Measurements from ENCODE around the gene USP1. TPM values are rescaled to one million over a fixed set of nuclear protein-coding genes. Genes with fewer than 3 reads are reported as not detected.

The USP1 gene
- total RNA-seq, 1 experiment from 2014 or later = 49.8 TPM

DNA sequence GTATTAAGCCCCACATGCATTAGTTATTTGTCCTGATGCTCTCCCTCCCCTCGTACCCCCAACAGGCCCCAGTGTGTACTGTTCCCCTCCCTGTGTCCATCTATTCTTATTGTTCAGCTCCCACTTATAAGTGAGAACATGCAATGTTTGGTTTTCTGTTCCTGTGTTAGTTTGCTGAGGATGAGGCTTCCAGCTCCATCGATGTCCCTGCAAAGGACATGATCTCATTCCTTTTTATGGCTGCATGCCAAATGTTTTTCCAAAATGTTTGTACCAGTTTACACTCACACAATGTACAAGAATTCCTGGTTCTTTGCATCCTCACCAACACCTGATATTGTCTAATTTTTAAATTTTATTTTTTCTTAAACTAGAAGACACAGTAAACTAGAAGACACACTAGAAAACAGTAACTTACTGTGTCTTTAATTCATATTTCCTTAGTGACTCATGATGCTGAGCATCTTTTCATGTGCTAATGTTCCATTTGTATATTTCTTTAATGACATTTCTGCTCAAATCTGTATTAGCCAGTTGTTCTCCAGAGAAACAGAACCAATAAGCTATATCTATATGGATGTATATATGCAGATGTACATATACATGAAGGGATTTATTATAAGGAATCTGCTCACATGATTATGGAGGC lies 19.4 kb upstream of the USP1 start:
- H3K27ac Mint-ChIP-seq (ENCODE audit: unreplicated experiment) = no peak overlapping the region
- no peak overlapping the region for H3K4me3 Mint-ChIP-seq (ENCODE audit: low read depth, unreplicated experiment)
- H3K9me3 Mint-ChIP-seq (ENCODE audit: low read depth, unreplicated experiment) = no peaks in the 10 kb centered on the region
- H3K4me1 Mint-ChIP-seq (ENCODE audit: low read depth, unreplicated experiment) = no peaks in the 10 kb centered on the region
- intact Hi-C loops (cut with micrococcal nuclease; ENCODE audit: unreplicated experiment) = no loop called here
- CTCF ChIA-PET = interaction anchor here (1.3 kb wide), 1 partner anchor 242 kb away, joined by 3 read pairs; no protein-coding TSS in a partner anchor
- BruUV-seq (replicated peaks) = no TSS peak
- H3K27me3 Mint-ChIP-seq (ENCODE audit: unreplicated experiment) = no peaks in the 10 kb centered on the region
- TF ChIP-seq, protein P1, sequence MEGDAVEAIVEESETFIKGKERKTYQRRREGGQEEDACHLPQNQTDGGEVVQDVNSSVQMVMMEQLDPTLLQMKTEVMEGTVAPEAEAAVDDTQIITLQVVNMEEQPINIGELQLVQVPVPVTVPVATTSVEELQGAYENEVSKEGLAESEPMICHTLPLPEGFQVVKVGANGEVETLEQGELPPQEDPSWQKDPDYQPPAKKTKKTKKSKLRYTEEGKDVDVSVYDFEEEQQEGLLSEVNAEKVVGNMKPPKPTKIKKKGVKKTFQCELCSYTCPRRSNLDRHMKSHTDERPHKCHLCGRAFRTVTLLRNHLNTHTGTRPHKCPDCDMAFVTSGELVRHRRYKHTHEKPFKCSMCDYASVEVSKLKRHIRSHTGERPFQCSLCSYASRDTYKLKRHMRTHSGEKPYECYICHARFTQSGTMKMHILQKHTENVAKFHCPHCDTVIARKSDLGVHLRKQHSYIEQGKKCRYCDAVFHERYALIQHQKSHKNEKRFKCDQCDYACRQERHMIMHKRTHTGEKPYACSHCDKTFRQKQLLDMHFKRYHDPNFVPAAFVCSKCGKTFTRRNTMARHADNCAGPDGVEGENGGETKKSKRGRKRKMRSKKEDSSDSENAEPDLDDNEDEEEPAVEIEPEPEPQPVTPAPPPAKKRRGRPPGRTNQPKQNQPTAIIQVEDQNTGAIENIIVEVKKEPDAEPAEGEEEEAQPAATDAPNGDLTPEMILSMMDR (IDR thresholded peaks at IDR 0.05; ENCODE audit: unreplicated experiment) = no peak
- no peak for DNase-seq
- no peaks in the 10 kb centered on the region for H3K36me3 Mint-ChIP-seq (ENCODE audit: insufficient read depth, unreplicated experiment)

DNA sequence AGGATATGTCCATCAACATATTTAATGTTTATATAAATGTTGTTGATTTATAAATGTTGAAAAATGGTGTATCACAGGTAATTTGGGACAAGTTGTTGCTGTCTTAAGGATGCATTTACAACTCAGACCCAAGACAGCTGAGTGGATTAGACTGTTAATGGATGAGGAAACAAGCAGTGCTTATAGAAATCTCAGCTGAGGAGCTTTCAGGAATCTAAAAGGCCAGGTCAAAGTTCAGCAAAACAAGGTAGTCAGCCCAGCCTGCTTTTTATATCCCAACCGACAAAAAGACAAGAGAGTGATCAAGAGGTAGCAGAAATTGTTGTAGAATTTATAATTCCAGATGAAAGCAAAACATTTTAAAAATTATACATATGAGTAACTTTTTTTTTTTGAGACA lies 16.6 kb upstream of the USP1 start:
- no peak overlapping the region for H3K4me3 Mint-ChIP-seq (ENCODE audit: low read depth, unreplicated experiment)
- H3K4me1 Mint-ChIP-seq (ENCODE audit: low read depth, unreplicated experiment) = peaks cover 17% of the 10 kb centered on the region
- H3K27me3 Mint-ChIP-seq (ENCODE audit: unreplicated experiment) = no peaks in the 10 kb centered on the region
- BruUV-seq (replicated peaks) = no TSS peak
- intact Hi-C loops (cut with micrococcal nuclease; ENCODE audit: unreplicated experiment) = no loop called here
- CTCF ChIA-PET = no interaction called here
- no peaks in the 10 kb centered on the region for H3K36me3 Mint-ChIP-seq (ENCODE audit: insufficient read depth, unreplicated experiment)
- no peak overlapping the region for H3K27ac Mint-ChIP-seq (ENCODE audit: unreplicated experiment)
- H3K9me3 Mint-ChIP-seq (ENCODE audit: low read depth, unreplicated experiment) = no peaks in the 10 kb centered on the region
- TF ChIP-seq, protein P1 (IDR thresholded peaks at IDR 0.05; ENCODE audit: unreplicated experiment) = no peak
- DNase-seq = no peak

DNA sequence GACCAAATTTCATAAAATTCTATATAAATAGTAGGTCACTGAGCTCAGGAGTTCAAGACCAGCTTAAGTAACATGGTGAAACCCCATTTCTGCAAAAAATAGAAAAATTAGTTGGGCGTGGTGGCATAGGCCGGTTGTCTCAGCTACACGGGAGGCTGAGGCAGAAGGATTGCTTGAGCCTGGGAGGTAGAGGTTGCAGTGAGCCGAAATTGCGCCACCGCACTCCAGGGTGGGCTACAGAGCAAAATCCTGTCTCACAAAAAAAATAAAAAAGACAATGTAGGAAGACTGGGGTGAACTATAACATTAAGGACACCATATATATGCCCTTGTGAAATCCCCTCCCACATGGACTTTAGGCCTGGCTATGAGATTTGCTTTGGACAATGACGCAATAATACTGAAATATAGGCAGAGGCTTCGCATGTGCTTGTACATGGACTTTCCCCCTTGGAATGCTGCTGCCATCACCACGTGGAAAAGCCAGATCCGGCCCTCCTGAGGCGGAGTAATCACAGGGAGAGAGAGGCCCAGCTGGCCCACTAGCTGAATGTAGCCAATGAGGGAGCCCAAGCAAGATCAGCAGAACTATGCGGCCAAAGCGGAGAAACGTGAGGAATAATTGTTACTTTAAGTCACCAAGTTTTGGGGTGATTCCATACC lies 13.1 kb upstream of the USP1 start:
- Mint-ChIP-seq H3K9me3 (ENCODE audit: low read depth, unreplicated experiment) (no peaks in the 10 kb centered on the region), H3K27me3 (ENCODE audit: unreplicated experiment) (no peaks in the 10 kb centered on the region), H3K4me3 (ENCODE audit: low read depth, unreplicated experiment) (no peak overlapping the region), H3K4me1 (ENCODE audit: low read depth, unreplicated experiment) (peaks cover 18% of the 10 kb centered on the region), H3K27ac (ENCODE audit: unreplicated experiment) (peak overlapping the region; percentile 64), H3K36me3 (ENCODE audit: insufficient read depth, unreplicated experiment) (no peaks in the 10 kb centered on the region)
- no TSS peak for BruUV-seq (replicated peaks)
- no peak for DNase-seq
- intact Hi-C loops (cut with micrococcal nuclease; ENCODE audit: unreplicated experiment) = no loop called here
- TF ChIP-seq, protein P1 (IDR thresholded peaks at IDR 0.05; ENCODE audit: unreplicated experiment) = no peak
- CTCF ChIA-PET = no interaction called here

DNA sequence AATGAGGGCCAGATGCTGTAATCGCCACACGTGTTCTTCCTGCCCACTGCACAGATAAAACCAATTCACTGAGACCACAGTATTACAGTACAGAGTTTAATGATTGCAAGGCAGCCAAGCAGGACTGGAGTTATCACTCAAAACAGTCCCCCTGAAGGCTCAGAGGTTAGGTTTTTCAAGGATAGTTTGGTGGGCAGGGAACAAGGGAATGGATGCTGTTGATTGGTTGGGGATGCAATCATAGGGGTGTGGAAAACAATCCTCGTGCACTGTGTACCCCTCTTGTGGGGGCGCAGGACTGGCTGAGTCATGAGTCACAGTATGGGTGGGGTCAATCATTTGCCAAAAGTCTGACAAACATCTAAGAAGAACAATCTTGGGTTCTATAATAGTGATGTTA lies 12.4 kb upstream of the USP1 start:
- Mint-ChIP-seq H3K9me3 (ENCODE audit: low read depth, unreplicated experiment) (no peaks in the 10 kb centered on the region), H3K4me1 (ENCODE audit: low read depth, unreplicated experiment) (peaks cover 18% of the 10 kb centered on the region), H3K36me3 (ENCODE audit: insufficient read depth, unreplicated experiment) (no peaks in the 10 kb centered on the region), H3K27ac (ENCODE audit: unreplicated experiment) (peak overlapping the region; percentile 64), H3K27me3 (ENCODE audit: unreplicated experiment) (no peaks in the 10 kb centered on the region), H3K4me3 (ENCODE audit: low read depth, unreplicated experiment) (no peak overlapping the region)
- BruUV-seq (replicated peaks) = no TSS peak
- CTCF ChIA-PET = no interaction called here
- intact Hi-C loops (cut with micrococcal nuclease; ENCODE audit: unreplicated experiment) = no loop called here
- TF ChIP-seq, protein P1 (IDR thresholded peaks at IDR 0.05; ENCODE audit: unreplicated experiment) = no peak
- peak; percentile 18 for DNase-seq
